Fibroblast of the aortic adventitia (primary cell): ENCODE measurements around the gene TNFSF9. TPM values are rescaled to one million over a fixed set of nuclear protein-coding genes. Genes with fewer than 3 reads are reported as not detected.
"Not testable (repeated sequence)": the region's sequence is repeated elsewhere in the genome, so short reads cannot be mapped to it uniquely, and the experiment has no call there.

Experiments
- DNase-seq: peaks from one replicate; pipeline ENCODE4 v3.0.0-alpha.2; 2010; ENCODE audit warnings: low read depth
- H3K4me3 ChIP-seq: 2 replicates; pipeline ENCODE4 v1.5.1; 2011; ENCODE audit warnings: low read depth, mild to moderate bottlenecking, control low read depth, low read length, moderate library complexity
- CTCF ChIP-seq: IDR thresholded peaks from 2 replicates; pipeline ENCODE4 v1.5.1; 2011; ENCODE audit warnings: mild to moderate bottlenecking, low read length, control low read depth, inconsistent platforms; ENCODE audit not compliant: insufficient read depth
- total RNA-seq: library from RNA; depleted of rRNA; stranded (reverse); fragments of >200 nt; gene quantifications from 2 replicates; pipeline ENCODE4 v1.2.3, GENCODE V29; 2012; ENCODE audit warnings: low replicate concordance

The TNFSF9 gene
- total RNA-seq, 1 donor: 2.6 TPM

DNA sequence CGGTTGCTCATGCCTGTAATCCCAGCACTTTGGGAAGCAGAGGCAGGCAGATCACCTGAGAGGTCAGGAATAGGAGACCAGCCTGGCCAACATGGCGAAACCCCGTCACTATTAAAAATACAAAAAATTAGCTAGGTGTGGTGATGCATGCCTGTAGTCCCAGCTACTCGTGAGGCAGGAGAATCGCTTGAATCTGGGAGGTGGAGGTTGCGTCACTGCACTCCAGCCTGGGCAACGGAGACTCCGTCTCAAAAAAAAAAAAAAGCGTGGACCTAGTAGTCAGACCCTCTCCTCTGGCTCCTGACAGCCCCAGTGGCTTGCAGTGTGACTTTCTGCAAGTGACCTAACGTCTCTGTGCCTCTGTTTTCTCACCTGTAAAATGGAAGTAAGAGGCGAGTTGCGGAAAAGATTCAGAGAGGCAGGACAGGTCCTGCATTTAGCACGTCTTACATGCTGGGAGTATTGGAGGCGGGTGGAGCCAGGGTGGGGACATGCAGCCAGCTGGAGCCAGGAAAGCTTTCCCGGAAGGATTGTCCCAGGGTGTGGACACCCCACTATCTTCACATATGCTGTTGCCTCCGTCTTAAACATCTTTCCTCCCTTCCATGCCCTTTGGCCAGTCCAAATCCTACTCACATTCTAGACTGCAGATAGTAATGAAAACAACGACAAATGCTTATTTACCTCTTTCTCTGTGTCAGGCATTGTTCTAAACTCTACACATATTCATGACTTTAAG, 31.6 kb upstream of the TNFSF9 start:
- TF ChIP-seq CTCF: no peak
- no peak overlapping the region for H3K4me3 ChIP-seq
- no peak for DNase-seq

DNA sequence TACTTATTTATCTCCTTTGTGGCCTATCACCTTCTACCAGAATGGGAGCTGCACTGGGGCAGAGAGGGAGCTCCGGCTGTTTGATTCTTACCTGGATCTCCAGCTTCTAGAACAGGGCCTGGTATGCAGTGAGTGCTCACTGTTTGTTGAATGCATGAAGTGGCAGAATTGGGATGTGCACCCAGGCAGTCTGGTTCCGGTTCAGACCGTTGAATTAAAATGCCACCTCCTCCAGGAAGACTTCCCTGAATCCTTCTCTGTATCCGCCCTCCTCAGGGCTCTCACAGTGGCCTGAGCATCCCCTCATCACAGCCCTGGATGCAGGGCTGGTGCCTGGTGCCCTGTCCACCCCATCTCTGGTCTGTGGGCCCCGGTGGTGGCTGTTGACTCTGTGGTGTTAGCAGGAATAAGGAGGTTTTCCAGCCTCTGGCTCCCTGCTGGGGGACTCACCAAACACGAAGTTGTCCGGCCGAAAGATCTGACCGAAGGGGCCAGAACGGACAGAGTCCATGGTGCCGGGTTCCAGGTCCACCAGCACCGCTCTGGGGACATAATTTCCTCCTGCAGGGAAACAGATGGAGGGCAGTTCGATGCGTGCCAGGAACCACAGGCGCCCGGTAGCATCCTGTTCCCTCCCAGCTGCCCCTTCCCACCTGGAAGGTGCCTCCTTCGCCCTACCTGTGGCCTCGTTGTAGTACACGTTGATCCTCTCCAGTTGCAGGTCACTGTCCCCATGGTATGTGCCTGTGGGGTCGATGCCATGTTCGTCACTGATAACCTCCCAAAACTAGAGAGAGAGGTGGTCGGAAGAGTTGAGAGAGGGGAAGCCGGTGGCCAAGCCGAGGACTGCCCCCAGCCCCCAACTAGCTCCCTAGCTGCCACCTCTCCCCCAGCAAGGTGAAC, 29.7 kb upstream of the TNFSF9 start:
- no peak for DNase-seq
- TF ChIP-seq CTCF: no peak
- no peak overlapping the region for H3K4me3 ChIP-seq

- no peak for DNase-seq
- H3K4me3 ChIP-seq: no peak within 1 kb of the TSS
- no peak for TF ChIP-seq CTCF
Measured at GRCh38 chr19:6501740-6502648, 28.8 kb upstream of the TNFSF9 start, which contains the start of gene TUBB4A. Gene TUBB4A, minus strand, starts transcription at chr19:6502309. Its CDS starts 97 bp downstream, at chr19:6502212.

DNA sequence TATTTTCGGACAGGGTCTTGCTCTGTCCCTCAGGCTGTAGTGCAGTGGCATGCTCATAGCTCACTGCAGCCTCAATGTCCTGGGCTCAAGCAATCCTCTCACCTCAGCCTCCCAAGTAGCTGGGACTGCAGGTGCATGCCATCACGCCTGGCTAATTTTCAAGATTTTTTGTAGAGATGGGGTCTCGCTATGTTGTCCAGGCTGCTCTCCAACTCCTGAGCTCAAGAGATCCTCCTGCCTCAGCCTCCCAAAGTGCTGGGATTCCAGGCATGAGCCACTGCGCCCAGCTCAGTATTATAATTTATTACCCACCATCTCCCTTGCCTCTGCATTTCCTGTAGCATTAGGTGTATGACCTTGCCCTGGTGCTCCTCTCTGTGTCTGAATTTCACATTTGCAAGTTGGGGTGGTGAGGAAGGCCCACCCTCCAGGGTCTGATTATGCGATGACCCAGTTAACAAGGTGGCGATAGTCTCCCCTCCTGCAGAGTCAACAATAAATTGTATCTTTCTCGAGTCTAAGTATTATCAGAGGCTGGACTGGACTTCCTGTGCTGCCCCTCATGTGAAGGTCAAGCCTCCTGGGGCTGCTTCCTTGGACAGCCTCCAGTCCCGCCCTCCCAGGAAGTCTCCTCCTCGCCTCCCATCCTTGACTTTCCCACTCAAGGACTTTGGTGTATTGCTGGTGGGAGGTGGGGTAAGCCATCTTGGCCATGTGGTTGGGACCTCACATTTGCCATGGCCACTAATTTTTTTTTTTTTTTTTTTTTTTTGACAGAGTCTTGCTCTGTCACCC, 27.2 kb upstream of the TNFSF9 start:
- TF ChIP-seq CTCF: no peak
- DNase-seq: no peak
- no peak overlapping the region for H3K4me3 ChIP-seq

- not testable (repeated sequence) for H3K4me3 ChIP-seq, DNase-seq
Measured at GRCh38 chr19:6508028-6508771, 22.6 kb upstream of the TNFSF9 start.
